Nephron (organoid): ENCODE results near the gene KMT2E.

Source experiments
- H3K27ac Mint-ChIP-seq, 3 experiments: 2 replicates each; pipeline ENCODE4 v1.8.0; 2020; ENCODE audit warnings: mixed read lengths in 3 of 3, mild to moderate bottlenecking in 2 of 3, moderate library complexity in 1 of 3
- H3K27me3 Mint-ChIP-seq: 2 replicates; pipeline ENCODE4 v1.8.0; 2021; ENCODE audit warnings: low read depth, mild to moderate bottlenecking, moderate library complexity, mixed read lengths
- H3K36me3 Mint-ChIP-seq: 2 replicates; pipeline ENCODE4 v1.8.0; 2020; ENCODE audit warnings: low read depth, mixed read lengths
- H3K4me1 Mint-ChIP-seq: 2 replicates; pipeline ENCODE4 v1.8.0; 2020; ENCODE audit warnings: mixed read lengths
- H3K4me3 Mint-ChIP-seq, 3 experiments: 2 replicates each; pipeline ENCODE4 v1.8.0; 2020; ENCODE audit warnings: mild to moderate bottlenecking in 3 of 3, mixed read lengths in 3 of 3, moderate library complexity in 2 of 3
- H3K9me3 Mint-ChIP-seq: 2 replicates; pipeline ENCODE4 v1.8.0; 2020; ENCODE audit warnings: mixed read lengths
- TF ChIP-seq, protein P1 (sequence below), 3 experiments: fragments of 200-600 bp; sonication (generic); IDR thresholded peaks; one replicate each; pipeline ENCODE4 v1.5.0; 2021; ENCODE audit warnings: antibody characterized with exemption in 3 of 3; ENCODE audit not compliant: unreplicated experiment in 3 of 3

KMT2E gene

DNA sequence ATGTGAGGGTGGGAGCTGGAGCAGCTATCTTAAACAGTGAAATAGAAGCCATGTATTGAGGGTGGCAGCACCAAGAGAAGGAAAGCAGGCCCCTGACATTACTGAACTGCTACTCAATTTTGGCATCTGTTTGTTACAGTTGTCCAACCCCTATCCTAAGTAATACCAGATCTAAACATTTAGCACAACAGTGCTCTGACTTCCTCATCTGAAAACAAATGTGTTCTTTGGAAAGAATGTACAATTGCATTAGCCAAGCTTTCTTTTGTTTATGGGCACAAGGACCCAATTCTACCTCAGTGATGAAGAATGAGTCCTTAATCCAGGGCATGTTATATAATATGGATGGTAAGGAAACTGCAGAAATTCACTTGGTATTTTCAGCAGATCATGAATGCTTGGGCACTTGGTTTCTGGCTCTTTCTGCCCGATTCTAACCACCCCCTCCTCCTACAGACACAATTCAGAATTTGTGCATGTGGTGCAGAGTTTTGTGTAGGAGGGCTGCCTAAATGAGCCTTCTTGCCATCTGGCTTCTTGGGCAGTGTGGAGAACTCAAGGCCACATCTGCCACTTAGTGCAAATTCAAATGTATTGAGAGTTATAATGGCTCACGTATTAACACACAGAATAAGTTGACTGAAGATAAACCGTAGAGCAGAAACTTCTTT is 36.9 kb upstream of the KMT2E start:
- H3K27ac Mint-ChIP-seq = peak overlapping the region; percentile 87 to 95 (median 91)
- H3K4me3 Mint-ChIP-seq = peak overlapping the region in 2 of 3 experiments; percentile 18 to 19
- TF ChIP-seq, protein P1, sequence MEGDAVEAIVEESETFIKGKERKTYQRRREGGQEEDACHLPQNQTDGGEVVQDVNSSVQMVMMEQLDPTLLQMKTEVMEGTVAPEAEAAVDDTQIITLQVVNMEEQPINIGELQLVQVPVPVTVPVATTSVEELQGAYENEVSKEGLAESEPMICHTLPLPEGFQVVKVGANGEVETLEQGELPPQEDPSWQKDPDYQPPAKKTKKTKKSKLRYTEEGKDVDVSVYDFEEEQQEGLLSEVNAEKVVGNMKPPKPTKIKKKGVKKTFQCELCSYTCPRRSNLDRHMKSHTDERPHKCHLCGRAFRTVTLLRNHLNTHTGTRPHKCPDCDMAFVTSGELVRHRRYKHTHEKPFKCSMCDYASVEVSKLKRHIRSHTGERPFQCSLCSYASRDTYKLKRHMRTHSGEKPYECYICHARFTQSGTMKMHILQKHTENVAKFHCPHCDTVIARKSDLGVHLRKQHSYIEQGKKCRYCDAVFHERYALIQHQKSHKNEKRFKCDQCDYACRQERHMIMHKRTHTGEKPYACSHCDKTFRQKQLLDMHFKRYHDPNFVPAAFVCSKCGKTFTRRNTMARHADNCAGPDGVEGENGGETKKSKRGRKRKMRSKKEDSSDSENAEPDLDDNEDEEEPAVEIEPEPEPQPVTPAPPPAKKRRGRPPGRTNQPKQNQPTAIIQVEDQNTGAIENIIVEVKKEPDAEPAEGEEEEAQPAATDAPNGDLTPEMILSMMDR (IDR thresholded peaks at IDR 0.05; ENCODE audit: unreplicated experiment in 3 of 3) = no peak
- H3K27me3 Mint-ChIP-seq = no peaks in the 10 kb centered on the region
- no peaks in the 10 kb centered on the region for H3K9me3 Mint-ChIP-seq
- H3K4me1 Mint-ChIP-seq = peaks cover 75% of the 10 kb centered on the region
- H3K36me3 Mint-ChIP-seq = peaks cover 12% of the 10 kb centered on the region

DNA sequence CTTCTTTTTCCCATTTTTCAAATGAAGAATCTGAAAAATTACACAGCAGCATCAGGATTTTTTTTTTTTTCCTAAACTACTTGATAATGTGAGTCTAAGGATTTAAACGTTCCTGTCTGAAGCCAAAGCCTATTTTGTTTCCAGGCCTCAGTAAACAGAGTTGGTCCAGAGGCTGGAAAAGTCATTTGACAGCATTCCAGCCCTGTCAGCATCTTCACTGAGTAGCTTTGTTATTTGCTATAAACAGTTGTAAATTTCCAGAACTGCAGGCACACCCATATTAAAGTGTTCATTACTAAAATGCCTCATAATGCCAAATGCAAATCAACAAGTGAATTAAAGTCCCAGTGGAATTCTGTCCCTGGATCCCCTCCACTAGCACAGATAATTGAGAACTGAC is 35.5 kb upstream of the KMT2E start:
- peaks cover 11% of the 10 kb centered on the region for H3K36me3 Mint-ChIP-seq

DNA sequence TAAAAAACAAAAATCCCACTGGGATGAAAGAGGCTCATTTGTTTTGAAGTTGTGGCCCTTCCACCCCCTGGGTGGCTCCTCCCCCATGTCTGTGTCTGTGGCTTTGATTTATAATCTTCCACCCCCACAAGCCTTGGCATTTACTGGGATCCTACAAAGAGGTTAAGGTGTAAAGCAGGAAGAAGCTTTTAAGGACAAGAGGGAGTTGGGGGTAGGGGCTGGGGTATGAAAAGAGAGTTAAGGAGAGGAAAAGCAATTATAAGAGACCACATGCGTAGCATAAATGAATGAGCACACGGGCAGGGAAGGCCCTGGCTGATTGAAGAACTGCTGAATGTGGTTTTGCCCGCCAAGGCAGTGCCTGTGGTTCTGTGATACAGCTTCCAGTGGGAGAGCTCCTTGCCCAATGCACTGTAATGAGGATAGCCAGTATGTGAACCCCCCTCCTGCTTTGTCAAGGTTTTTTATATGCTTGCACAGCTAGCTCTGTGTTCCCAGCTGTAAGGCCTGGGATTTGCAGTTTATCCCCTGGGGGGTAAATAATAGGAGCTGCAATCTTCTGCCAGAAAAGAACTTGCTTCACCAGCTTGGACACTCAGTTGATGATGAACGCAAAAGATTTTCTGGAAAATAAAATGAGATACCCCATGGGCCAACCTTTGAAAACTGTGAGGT is 34.7 kb upstream of the KMT2E start:
- Mint-ChIP-seq H3K36me3 (peaks cover 3% of the 10 kb centered on the region), H3K27me3 (no peaks in the 10 kb centered on the region), H3K9me3 (no peaks in the 10 kb centered on the region), H3K4me3 (peak overlapping the region; percentile 4 to 64 (median 6)), H3K27ac (peak overlapping the region; percentile 87 to 95 (median 91)), H3K4me1 (peaks cover 80% of the 10 kb centered on the region)
- TF ChIP-seq, protein P1 (IDR thresholded peaks at IDR 0.05; ENCODE audit: unreplicated experiment in 3 of 3) = no peak

More for the DNA sequence above, 35.5 kb upstream of the KMT2E start:
- TF ChIP-seq, protein P1 (IDR thresholded peaks at IDR 0.05; ENCODE audit: unreplicated experiment in 3 of 3) = no peak
- Mint-ChIP-seq H3K27ac (peak overlapping the region; percentile 87 to 95 (median 91)), H3K4me3 (no peak overlapping the region), H3K27me3 (no peaks in the 10 kb centered on the region), H3K9me3 (no peaks in the 10 kb centered on the region), H3K4me1 (peaks cover 82% of the 10 kb centered on the region)

DNA sequence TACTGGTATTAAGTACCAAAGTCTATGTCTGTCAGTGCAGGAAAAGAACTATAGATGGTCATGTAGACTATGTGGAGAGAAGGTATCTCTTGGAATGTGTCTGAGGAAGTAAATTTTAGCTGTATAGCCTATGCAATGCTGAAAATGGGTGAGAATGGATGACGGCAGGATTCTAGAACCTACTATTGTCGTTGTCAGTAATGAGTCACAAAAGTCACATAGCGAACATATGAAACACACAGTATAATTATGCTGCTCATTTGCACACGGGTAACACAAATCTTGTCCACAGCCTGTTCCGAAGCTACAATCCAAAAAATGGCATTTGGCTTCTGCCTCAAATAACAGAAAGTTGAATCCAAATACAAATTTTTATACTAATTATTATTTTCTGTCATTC is 33.6 kb upstream of the KMT2E start:
- Mint-ChIP-seq H3K9me3 (no peaks in the 10 kb centered on the region), H3K36me3 (no peaks in the 10 kb centered on the region), H3K4me1 (peaks cover 89% of the 10 kb centered on the region), H3K27me3 (no peaks in the 10 kb centered on the region), H3K4me3 (no peak overlapping the region), H3K27ac (peak overlapping the region; percentile 33 to 91 (median 72))
- TF ChIP-seq, protein P1 (IDR thresholded peaks at IDR 0.05; ENCODE audit: unreplicated experiment in 3 of 3) = no peak

DNA sequence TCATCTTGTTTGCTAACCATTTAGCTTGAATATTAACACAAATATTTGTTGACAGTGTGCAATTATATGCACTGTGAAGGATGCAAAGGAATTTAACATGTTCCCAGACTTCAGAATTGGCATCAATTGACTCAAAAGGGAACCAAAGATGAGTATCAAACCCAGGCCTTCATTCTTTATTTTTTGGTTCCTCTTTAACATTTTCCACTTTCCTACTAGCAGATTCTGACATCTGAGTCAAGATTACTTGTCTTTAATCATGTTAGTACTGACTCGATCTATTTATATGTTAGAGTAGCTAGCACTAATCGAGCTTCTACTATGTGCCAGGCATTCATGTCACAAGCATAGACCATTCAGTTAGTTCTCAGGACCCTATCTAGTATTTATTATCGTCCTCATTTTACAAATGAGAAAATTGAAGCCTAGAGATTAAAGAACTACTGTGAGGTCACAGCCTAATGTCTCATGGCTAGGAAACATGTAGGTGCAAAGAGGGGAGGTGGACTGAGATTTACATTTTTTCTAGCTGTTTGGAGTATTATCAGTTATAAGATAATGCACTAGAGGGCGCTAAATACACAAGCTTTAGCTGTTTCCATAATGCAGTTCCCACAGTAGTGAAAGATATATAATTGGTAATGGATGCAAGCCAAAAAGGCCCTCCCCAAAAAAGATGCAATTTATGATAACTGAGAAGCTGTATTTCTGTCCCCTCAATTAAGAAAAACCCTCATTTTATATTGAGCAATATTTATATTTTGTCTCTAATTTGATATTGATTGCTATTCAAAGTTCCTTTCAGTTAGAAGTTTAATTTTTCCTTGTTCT is 32.9 kb upstream of the KMT2E start:
- Mint-ChIP-seq H3K36me3 (no peaks in the 10 kb centered on the region), H3K4me1 (peaks cover 94% of the 10 kb centered on the region), H3K9me3 (no peaks in the 10 kb centered on the region), H3K27ac (peak overlapping the region; percentile 58 to 100 (median 67)), H3K4me3 (peak overlapping the region; percentile 35 to 67 (median 53)), H3K27me3 (no peaks in the 10 kb centered on the region)
- TF ChIP-seq, protein P1 (IDR thresholded peaks at IDR 0.05; ENCODE audit: unreplicated experiment in 3 of 3) = peak; percentile 76 to 78 (median 78)
